NCI-H2171 (cell line): Measurements from ENCODE around the gene ATRNL1.
"Not testable (repeated sequence)": the region's sequence is repeated elsewhere in the genome, so short reads cannot be mapped to it uniquely, and the experiment has no call there.

Experiments used
- DNase-seq: peaks from one replicate; lab custom pipeline; 2025; lab: John Stamatoyannopoulos, UW

ATRNL1 gene

GRCh38 chr10:115427611-115428010 is 334.4 kb downstream of the ATRNL1 start:
- no peak for DNase-seq

DNA sequence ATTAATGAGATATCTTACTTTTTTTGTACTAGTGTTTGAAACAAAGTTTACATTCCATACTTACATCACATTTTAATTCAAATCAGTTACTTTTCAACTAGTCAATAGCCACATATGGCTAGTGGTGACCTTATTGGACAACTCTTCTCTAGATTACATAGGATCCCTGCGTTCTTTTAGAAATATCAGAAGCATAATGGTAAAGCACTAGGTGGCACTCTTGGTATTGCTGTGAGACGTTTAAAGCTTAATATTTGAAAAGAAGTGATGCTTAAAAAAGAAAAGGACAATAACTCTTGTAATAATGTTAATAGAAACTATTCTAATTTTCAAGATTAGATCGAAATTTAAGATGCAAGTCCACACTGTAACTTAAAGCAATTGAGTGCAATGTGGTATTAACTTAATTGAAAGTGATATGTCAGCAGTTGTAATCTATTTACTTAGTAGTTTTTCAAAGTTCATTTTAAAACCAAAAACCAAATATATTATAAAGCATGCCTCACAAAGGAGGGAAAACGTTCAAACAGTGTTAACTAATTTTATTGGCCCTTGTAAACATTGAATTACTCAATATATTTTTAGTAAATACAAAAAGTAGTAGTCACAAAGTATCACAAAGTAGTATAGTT is 339.1 kb downstream of the ATRNL1 start:
- DNase-seq = no peak

GRCh38 chr10:115436999-115437398 is 343.8 kb downstream of the ATRNL1 start:
- DNase-seq = no peak

GRCh38 chr10:115441907-115442545 is 348.9 kb downstream of the ATRNL1 start:
- no peak for DNase-seq

- no peak for DNase-seq
These were observed 363.6 kb downstream of the ATRNL1 start for GRCh38 chr10:115456812-115457211.

- DNase-seq = no peak
These were observed 390.1 kb downstream of the ATRNL1 start for GRCh38 chr10:115483294-115483693.

GRCh38 chr10:115491526-115492140 is 398.5 kb downstream of the ATRNL1 start:
- no peak for DNase-seq

DNA sequence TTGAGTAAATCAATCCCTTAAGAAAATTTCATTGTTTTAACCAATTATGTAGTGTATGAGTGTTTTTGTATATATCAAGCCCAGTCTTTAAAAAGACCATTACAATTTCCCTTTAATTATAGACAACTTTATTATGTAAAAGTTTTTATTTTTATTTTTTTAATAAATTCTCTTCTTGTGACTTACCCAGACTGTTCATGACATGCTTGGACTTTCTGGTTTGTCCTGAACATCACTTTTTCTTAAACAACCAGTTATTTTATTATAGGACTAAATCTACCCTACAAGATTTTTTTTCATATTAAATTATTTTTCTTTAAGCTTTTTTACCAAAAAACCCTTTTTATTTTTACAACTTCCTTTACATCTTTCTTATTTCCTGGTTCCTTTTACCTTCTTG is 410.4 kb downstream of the ATRNL1 start:
- DNase-seq = no peak

DNA sequence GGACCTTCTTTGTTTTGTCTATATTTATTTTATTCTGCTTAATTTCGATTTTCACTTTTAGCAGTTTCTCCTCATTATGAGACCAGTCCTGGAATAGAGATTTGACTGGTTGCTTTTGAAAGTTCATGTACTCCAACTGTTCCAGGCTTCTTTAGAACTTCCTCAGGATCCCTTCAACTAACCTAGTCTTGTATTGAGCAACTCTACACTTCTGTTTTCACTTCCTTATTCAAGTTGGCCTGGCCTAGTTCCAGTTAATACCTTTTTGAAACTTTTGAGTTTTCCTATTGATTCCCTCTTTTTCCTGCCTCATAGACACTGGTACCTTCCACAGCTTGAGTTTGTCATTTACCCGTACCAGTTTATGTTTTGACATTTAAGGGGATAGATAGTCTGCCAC is 421.7 kb downstream of the ATRNL1 start:
- no peak for DNase-seq

DNA sequence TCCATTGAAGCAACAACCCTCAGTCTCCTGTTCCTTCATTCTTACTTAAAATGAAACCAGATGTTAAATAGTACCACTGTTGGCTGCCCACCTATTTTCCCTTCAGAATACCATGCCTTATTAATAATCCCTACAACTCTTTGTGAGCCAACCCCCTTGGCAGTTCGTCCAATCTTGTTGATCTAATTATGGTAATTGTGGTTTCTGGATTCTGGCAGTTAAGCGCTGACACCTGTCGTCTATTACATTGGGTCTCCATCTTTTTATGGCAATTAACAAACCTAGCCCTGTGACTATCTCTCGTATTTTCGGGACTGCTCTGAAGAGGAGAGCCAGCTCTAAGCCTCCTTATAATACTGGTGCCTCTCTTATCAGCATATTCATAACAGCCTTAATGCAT is 432.0 kb downstream of the ATRNL1 start:
- no peak for DNase-seq

DNA sequence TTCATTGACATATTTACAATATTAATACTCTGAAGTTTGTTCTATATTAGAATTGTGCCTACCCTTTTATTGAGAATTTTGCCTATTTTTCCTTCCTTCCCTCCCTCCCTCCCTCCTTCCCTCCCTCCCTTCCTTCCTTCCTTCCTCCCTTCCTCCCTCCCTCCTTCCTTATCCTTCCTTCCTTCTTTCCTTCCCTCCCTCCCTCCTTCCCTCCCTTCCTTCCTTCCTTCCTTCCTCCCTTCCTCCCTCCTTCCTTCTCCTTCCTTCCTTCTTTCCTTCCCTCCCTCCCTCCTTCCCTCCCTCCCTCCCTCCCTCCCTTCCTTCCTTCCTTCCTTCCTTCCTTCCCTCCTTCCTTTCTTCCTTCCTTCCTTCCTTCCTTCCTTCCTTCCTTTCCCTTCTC is 434.5 kb downstream of the ATRNL1 start:
- not testable (repeated sequence) for DNase-seq

DNA sequence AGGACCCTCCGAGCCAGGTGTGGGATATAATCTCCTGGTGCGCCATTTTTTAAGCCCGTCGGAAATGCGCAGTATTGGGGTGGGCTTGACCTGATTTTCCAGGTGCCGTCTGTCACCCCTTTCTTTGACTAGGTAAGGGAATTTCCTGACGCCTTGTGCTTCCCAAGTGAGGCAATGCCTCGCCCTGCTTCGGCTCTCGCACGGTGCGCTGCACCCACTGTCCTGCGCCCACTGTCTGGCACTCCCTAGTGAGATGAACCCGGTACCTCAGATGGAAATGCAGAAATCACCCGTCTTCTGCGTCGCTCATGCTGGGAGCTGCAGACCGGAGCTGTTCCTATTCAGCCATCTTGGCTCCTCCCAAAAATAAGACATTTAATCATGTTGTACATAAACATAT is 443.2 kb downstream of the ATRNL1 start:
- not testable (repeated sequence) for DNase-seq

DNA sequence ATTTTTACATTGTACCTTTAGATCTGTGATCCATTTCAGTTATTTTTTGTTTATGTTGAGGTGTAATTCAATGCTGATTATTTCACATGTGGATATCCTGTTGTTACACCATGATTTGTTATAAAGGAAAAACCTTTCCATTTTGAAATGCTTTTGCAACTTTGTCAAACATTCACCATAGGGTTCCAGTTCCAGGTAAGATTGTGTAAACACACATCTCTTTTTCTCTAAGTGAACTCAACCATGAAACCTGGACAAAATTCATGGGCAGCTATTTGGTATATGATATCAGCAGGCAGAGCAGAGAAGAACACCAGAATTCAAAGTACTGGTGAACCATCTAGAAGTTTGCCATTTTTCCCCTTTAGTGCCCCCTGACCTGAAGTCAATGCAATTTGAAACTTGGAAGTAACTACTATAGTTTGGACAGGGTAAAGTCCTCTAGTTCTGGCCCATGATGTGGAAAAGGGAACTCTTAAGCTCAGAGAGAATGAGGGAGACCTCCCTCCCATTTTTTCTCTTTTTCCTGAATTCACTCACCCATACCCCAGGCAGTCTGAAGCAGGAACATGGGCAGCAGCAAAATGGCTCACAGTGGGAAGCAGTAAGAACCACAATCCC is 446.1 kb downstream of the ATRNL1 start:
- DNase-seq = no peak

- DNase-seq = no peak
These were observed 462.8 kb downstream of the ATRNL1 start for GRCh38 chr10:115555887-115556402.

GRCh38 chr10:115558252-115558651 is 465.1 kb downstream of the ATRNL1 start:
- DNase-seq = no peak

- no peak for DNase-seq
These were observed 473.7 kb downstream of the ATRNL1 start for GRCh38 chr10:115566867-115567266.

DNA sequence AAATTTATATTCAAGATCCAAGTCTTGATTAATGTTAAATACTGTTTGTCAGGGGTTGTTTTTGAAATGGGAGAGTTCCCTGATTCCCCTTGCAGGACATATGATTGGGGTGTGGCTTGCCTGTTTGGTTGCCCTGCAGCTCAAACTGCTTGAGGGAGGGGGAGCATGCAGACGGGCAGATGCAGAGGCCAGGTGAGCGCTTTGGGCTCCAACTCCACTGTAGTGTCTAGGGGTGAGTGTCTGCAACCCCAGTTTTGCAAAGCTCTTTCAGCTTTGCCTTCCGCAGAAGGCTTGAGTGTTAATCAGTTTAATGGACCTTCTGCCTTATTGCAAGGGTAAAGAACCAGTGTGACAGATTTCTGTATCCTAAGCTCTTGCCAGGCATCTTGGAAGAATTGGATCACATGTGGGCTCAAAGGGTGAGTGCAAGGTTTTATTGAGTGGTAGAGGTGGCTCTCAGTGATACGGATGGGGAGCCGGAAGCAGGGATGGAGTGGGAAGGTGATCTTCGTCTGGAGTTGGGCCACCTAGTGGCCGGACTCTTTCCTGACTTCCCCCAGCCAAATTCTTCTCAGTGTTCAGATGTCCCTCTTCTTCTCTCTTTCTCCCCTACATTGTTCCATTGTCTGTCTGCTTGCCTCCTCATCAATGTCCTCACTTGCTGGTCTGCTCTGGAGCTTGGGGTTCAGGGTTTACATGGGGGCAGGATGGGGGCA is 479.7 kb downstream of the ATRNL1 start:
- DNase-seq = no peak

DNA sequence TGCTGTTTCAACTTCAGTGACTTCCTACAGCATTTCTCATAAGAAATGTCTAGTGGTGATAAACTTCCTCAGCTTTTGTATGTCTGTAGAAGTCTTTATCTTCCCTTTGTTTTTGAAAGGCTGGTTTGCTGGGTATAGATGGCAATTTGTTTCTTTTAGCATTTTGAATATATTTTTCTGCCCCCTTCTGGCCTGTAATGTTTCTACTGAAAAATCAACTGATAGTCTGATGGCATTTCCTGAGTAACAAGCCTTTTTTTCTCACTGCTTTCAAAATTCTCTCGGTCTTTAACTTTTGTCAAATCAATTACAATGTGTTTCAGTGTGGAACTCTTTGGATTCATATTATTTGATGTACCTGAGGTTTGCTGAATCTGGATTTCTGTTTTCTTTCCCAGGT is 487.1 kb downstream of the ATRNL1 start:
- no peak for DNase-seq

- no peak for DNase-seq
These were observed 499.9 kb downstream of the ATRNL1 start for GRCh38 chr10:115593060-115593459.

- DNase-seq = no peak
These were observed 511.5 kb downstream of the ATRNL1 start for GRCh38 chr10:115604627-115605026.

GRCh38 chr10:115606086-115606485 is 512.9 kb downstream of the ATRNL1 start:
- no peak for DNase-seq

- DNase-seq = no peak
These were observed 513.6 kb downstream of the ATRNL1 start for GRCh38 chr10:115606741-115607140.
